Stomach (tissue), 4 donors: ENCODE data around the gene PYGM.

Experiments
- CTCF ChIP-seq, 7 experiments: fragments of 450-650 bp in 4 of 7; fragments of 200-600 bp in 3 of 7; sonication (generic) in 3 of 7; IDR thresholded peaks; one replicate each; pipeline ENCODE4 v1.5.1; 2016 to 2019; ENCODE audit warnings: antibody characterized with exemption in 7 of 7, control low read depth in 2 of 7, mild to moderate bottlenecking in 1 of 7
- EP300 ChIP-seq: sonication (generic); formaldehyde crosslinking; IDR thresholded peaks from one replicate; pipeline ENCODE4 v1.6.1; 2017; ENCODE audit warnings: antibody characterized with exemption
- POLR2A ChIP-seq, 4 donors: fragments of 450-650 bp; IDR thresholded peaks; one replicate each; pipeline ENCODE4 v1.6.1; 2016; ENCODE audit warnings: antibody characterized with exemption in 4 of 4, control low read depth in 2 of 4, mild to moderate bottlenecking in 1 of 4, moderate library complexity in 1 of 4
- POLR2AphosphoS5 ChIP-seq, 3 donors: sonication (generic); formaldehyde crosslinking; IDR thresholded peaks; one replicate each; pipeline ENCODE4 v1.6.1; 2016; ENCODE audit warnings: antibody characterized with exemption in 3 of 3

- TF ChIP-seq CTCF (IDR thresholded peaks at IDR 0.05): no peak
- TF ChIP-seq POLR2A (IDR thresholded peaks at IDR 0.05): no peak
- TF ChIP-seq EP300: no peak
- no peak for TF ChIP-seq POLR2AphosphoS5 (IDR thresholded peaks at IDR 0.05)
Measured at GRCh38 chr11:64739871-64740270, 19.9 kb downstream of the PYGM start.
